Spleen (tissue), 11 donors: Measurements from ENCODE around the gene PRKCA. TPM values are rescaled to one million over a fixed set of nuclear protein-coding genes. Genes with fewer than 3 reads are reported as not detected.

Experiments used
- DNase-seq: peaks from one replicate; pipeline ENCODE4 v3.0.0-alpha.2; 2020
- H3K27ac ChIP-seq, 8 donors: fragments of 200-600 bp; sonication (generic) in 7 of 8; 1 replicate in 4 of 8; 2 replicates in 4 of 8; pipeline versions ENCODE4 v1.5.0 to v1.8.0; 2016 to 2021; ENCODE audit warnings: inconsistent platforms in 4 of 8, mild to moderate bottlenecking in 4 of 8, moderate library complexity in 1 of 8
- H3K27me3 ChIP-seq, 7 donors: fragments of 200-600 bp; sonication (generic) in 6 of 7; replicated peaks in 1 of 7; 1 replicate in 4 of 7; 2 replicates in 3 of 7; pipeline versions ENCODE4 v1.5.0 to v1.8.0; 2016 to 2021; ENCODE audit warnings: inconsistent platforms in 3 of 7, mild to moderate bottlenecking in 1 of 7
- H3K36me3 ChIP-seq, 6 donors: fragments of 200-600 bp; sonication (generic) in 5 of 6; 1 replicate in 4 of 6; 2 replicates in 2 of 6; pipeline versions ENCODE4 v1.5.0 to v1.8.0; 2016 to 2021; ENCODE audit warnings: inconsistent platforms in 2 of 6
- H3K4me1 ChIP-seq, 6 donors: fragments of 200-600 bp; sonication (generic) in 5 of 6; 1 replicate in 3 of 6; 2 replicates in 3 of 6; pipeline versions ENCODE4 v1.5.0 to v1.8.0; 2016 to 2021; ENCODE audit warnings: inconsistent platforms in 3 of 6
- H3K4me3 ChIP-seq, 8 donors: fragments of 200-600 bp; sonication (generic) in 7 of 8; 1 replicate in 4 of 8; 2 replicates in 4 of 8; pipeline versions ENCODE4 v1.5.0 to v1.8.0; 2016 to 2021; ENCODE audit warnings: inconsistent platforms in 4 of 8, mild to moderate bottlenecking in 4 of 8, moderate library complexity in 2 of 8
- H3K9me3 ChIP-seq, 8 donors: fragments of 200-600 bp; sonication (generic) in 7 of 8; 1 replicate in 4 of 8; 2 replicates in 4 of 8; pipeline versions ENCODE4 v1.5.0 to v1.8.0; 2016 to 2021; ENCODE audit warnings: inconsistent platforms in 4 of 8
- POLR2A ChIP-seq, 3 donors: fragments of 450-650 bp; IDR thresholded peaks; one replicate each; pipeline ENCODE4 v1.5.1; 2017; ENCODE audit warnings: antibody characterized with exemption in 3 of 3, mild to moderate bottlenecking in 1 of 3
- POLR2AphosphoS5 ChIP-seq, 3 donors: sonication (generic); formaldehyde crosslinking; IDR thresholded peaks; one replicate each; pipeline ENCODE4 v1.5.1; 2017; ENCODE audit warnings: antibody characterized with exemption in 3 of 3
- WGBS, 5 donors: extraction: QIAGEN DNeasy Blood & Tissue Kit in 3 of 5; methylation state at CpG; one replicate each; pipeline versions ENCODE4 v1.1.5 to v1.1.7; 2013 to 2018; 5-methylcytosine and 5-hydroxymethylcytosine counted together
- intact Hi-C: fragments of 100-400 bp; cut with DNase I; formaldehyde crosslinking; loops from one replicate; pipeline ENCODE4 v1.15.0; 2023; ENCODE audit warnings: low total_unique reads
- polyA plus RNA-seq, 3 donors: library from polyadenylated mRNA; stranded (reverse); fragments of 200-250 nt; gene quantifications; one replicate each; pipeline ENCODE4 v1.2.1, GENCODE V29; 2013
- total RNA-seq, 7 donors: library from RNA; depleted of rRNA in 3 of 7; stranded (reverse); fragments of >200 nt in 3 of 7; fragmentation: NEBNext Ultra II Directional in 4 of 7; extraction: Animal tissue kit (Norgen Biotek cat#: 25700) in 4 of 7; gene quantifications; one replicate each; pipeline versions ENCODE4 v1.1.0 to v1.2.1, GENCODE V29; 2016 to 2021
- TF ChIP-seq, protein P1 (sequence below), 11 experiments: fragments of 200-600 bp in 7 of 11; fragments of 450-650 bp in 4 of 11; sonication (generic) in 4 of 11; IDR thresholded peaks in 8 of 11; conservative IDR thresholded peaks in 3 of 11; 1 replicate in 7 of 11; 2 replicates in 4 of 11; pipeline versions ENCODE4 v1.4.0 to v1.8.0; 2016 to 2021; ENCODE audit warnings: antibody characterized with exemption in 11 of 11, inconsistent platforms in 4 of 11, mild to moderate bottlenecking in 1 of 11
- donor health status: healthy with polysubstance abuse.
- donor health status: DM: no; HTN: no; CAD: no; lungs with moderate emphysema.
- donor health status: DM: no; HTN: no; CAD: no.
- donor health status: Bipolar disorder and iron deficiency.
- donor health status: healthy.
- donor health status: DM: no; HTN: no; CAD: no.
- donor health status: DM: yes; HTN: yes; CAD: no.

Gene PRKCA
- total and polyA plus RNA-seq, 10 donors: 1.7 to 59.7 (median 31.2) TPM

DNA sequence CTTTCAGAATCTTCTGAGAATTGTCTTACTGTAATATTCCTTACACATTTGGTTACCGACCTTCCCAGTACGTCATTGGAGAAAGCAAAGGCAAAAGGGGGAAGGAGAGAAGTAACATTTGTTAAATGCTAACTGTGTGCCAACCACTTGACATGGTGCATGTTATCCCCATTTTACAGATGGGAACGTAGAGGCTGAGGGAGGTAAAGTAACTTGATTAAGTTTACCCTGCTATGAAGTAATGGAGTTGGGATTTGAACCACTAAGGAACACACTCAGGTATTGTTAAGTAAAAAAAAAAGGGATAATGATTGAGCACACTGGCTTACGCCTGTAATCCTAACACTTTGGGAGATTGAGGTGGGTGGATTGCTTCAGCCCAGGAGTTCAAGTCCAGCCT is 156.4 kb downstream of the PRKCA start:
- H3K4me1 ChIP-seq: peaks cover 4 to 52% (median 31%) of the 10 kb centered on the region in 6 donors
- intact Hi-C loops: no loop called here
- TF ChIP-seq POLR2AphosphoS5 (IDR thresholded peaks at IDR 0.05) (no peak), POLR2A (IDR thresholded peaks at IDR 0.05) (no peak)
- TF ChIP-seq, protein P1, sequence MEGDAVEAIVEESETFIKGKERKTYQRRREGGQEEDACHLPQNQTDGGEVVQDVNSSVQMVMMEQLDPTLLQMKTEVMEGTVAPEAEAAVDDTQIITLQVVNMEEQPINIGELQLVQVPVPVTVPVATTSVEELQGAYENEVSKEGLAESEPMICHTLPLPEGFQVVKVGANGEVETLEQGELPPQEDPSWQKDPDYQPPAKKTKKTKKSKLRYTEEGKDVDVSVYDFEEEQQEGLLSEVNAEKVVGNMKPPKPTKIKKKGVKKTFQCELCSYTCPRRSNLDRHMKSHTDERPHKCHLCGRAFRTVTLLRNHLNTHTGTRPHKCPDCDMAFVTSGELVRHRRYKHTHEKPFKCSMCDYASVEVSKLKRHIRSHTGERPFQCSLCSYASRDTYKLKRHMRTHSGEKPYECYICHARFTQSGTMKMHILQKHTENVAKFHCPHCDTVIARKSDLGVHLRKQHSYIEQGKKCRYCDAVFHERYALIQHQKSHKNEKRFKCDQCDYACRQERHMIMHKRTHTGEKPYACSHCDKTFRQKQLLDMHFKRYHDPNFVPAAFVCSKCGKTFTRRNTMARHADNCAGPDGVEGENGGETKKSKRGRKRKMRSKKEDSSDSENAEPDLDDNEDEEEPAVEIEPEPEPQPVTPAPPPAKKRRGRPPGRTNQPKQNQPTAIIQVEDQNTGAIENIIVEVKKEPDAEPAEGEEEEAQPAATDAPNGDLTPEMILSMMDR (IDR thresholded peaks at IDR 0.05 in 8 of 11, conservative IDR thresholded peaks at IDR 0.05 in 3 of 11): no peak
- H3K4me3 ChIP-seq: no peak overlapping the region
- H3K27ac ChIP-seq: peak overlapping the region in 7 of 8 donors; percentile 69 to 82 (median 76)
- H3K27me3 ChIP-seq: no peaks in the 10 kb centered on the region
- peaks cover 0 to 19% (median 9%) of the 10 kb centered on the region in 8 donors for H3K9me3 ChIP-seq
- no peaks in the 10 kb centered on the region for H3K36me3 ChIP-seq
- DNase-seq: no peak
- 93 to 98% (median 97%) methylated on average over 4 of the region's 4 CpGs for WGBS, 5 donors

DNA sequence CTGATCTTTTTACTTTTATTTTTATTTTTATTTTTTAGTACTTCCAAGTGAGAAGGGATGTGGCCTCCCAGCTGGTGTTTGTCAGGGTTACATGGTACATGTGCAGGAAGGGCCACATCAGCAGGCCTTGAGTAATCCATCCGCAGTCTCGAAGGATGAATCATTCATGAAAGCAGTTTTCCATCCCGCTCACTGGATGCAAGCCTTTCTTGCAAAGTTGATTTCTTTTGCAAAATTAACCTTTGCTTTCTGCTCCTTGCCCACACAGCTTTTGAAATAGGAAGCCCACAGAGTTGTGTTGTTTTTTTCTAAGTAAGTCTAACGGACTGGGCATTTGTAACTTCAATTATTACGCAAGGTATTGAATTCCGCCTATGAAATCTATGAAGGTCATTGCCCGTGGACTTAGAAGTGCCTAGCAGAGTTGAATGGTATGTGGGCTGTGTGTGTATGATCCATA is 157.4 kb downstream of the PRKCA start:
- Histone ChIP-seq H3K4me1 (peaks cover 4 to 53% (median 31%) of the 10 kb centered on the region in 6 donors), H3K36me3 (no peaks in the 10 kb centered on the region), H3K9me3 (peaks cover 0 to 19% (median 9%) of the 10 kb centered on the region in 8 donors), H3K27ac (peak overlapping the region; percentile 42 to 82 (median 74)), H3K4me3 (no peak overlapping the region), H3K27me3 (no peaks in the 10 kb centered on the region)
- 34 to 57% (median 43%) methylated on average over 7 of the region's 7 CpGs for WGBS, 5 donors
- intact Hi-C loops: no loop called here
- peak in 1 of 3 donors; percentile 85 for TF ChIP-seq POLR2AphosphoS5 (IDR thresholded peaks at IDR 0.05)
- TF ChIP-seq POLR2A (IDR thresholded peaks at IDR 0.05): no peak
- DNase-seq: no peak

DNA sequence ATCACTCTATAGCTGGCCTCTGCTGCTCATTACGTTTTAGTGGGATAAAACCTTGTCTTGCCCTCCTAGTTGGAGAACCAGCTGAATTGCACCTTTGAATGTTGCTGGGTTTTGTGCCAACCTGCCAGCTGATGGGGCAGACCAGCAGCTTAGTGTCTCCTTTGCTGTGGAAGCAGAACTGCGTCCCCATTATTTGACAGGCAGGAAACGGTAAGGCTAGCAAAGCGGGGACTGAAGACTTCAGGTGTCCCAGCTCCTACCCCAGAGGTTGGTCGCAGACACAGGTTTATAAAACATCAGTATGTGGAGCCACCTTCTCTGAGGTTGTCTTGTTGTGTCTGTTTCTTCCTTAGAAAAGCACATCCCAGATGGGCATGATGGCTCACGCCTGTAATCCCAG is 158.1 kb downstream of the PRKCA start:
- Histone ChIP-seq H3K36me3 (no peaks in the 10 kb centered on the region), H3K27ac (peak overlapping the region in 7 of 8 donors; percentile 33 to 82 (median 76)), H3K27me3 (no peaks in the 10 kb centered on the region), H3K4me3 (no peak overlapping the region), H3K9me3 (peaks cover 0 to 19% (median 9%) of the 10 kb centered on the region in 8 donors), H3K4me1 (peaks cover 4 to 56% (median 31%) of the 10 kb centered on the region in 6 donors)
- 62 to 89% (median 77%) methylated on average over 6 of the region's 6 CpGs for WGBS, 5 donors
- no peak for DNase-seq
- intact Hi-C loops: no loop called here
- TF ChIP-seq, protein P1 (IDR thresholded peaks at IDR 0.05 in 8 of 11, conservative IDR thresholded peaks at IDR 0.05 in 3 of 11): no peak
- TF ChIP-seq POLR2A (IDR thresholded peaks at IDR 0.05) (no peak), POLR2AphosphoS5 (IDR thresholded peaks at IDR 0.05) (no peak)

GRCh38 chr17:66461343-66461995 is 159.1 kb downstream of the PRKCA start:
- Histone ChIP-seq H3K36me3 (no peaks in the 10 kb centered on the region), H3K4me1 (peaks cover 8 to 65% (median 36%) of the 10 kb centered on the region in 6 donors), H3K4me3 (no peak overlapping the region), H3K27ac (peak overlapping the region in 4 of 8 donors; percentile 13 to 79 (median 64)), H3K9me3 (peaks cover 0 to 19% (median 9%) of the 10 kb centered on the region in 8 donors), H3K27me3 (no peaks in the 10 kb centered on the region)
- DNase-seq: no peak
- 48 to 76% (median 58%) methylated on average over 7 of the region's 7 CpGs for WGBS, 5 donors
- intact Hi-C loops: no loop called here
- TF ChIP-seq POLR2A (IDR thresholded peaks at IDR 0.05) (no peak), POLR2AphosphoS5 (IDR thresholded peaks at IDR 0.05) (no peak)
- TF ChIP-seq, protein P1 (IDR thresholded peaks at IDR 0.05 in 8 of 11, conservative IDR thresholded peaks at IDR 0.05 in 3 of 11): no peak
